NCI-H2227 (cell line): Measurements from ENCODE around the gene PCDH9.

Experiments
- DNase-seq: peaks from one replicate; lab custom pipeline; 2025; ENCODE audit not compliant: unreplicated experiment; lab: John Stamatoyannopoulos, UW

Gene PCDH9

GRCh38 chr13:67167420-67167819, 62.7 kb downstream of the PCDH9 start:
- DNase-seq = no peak

GRCh38 chr13:67161176-67161575, 69.0 kb downstream of the PCDH9 start:
- DNase-seq = no peak

- no peak for DNase-seq
These were observed 71.2 kb downstream of the PCDH9 start for GRCh38 chr13:67158903-67159302.

- DNase-seq = no peak
These were observed 73.4 kb downstream of the PCDH9 start for GRCh38 chr13:67156723-67157060.

- DNase-seq = no peak
These were observed 74.0 kb downstream of the PCDH9 start for GRCh38 chr13:67155898-67156722.

GRCh38 chr13:67152085-67152484, 78.1 kb downstream of the PCDH9 start:
- DNase-seq = no peak

GRCh38 chr13:67151652-67152051, 78.5 kb downstream of the PCDH9 start:
- no peak for DNase-seq

- no peak for DNase-seq
These were observed 79.5 kb downstream of the PCDH9 start for GRCh38 chr13:67150608-67151007.

GRCh38 chr13:67148161-67148571, 82.0 kb downstream of the PCDH9 start:
- DNase-seq = peak; percentile 12

- peak; percentile 6 for DNase-seq
These were observed 82.6 kb downstream of the PCDH9 start for GRCh38 chr13:67147342-67148133.

- DNase-seq = no peak
These were observed 83.5 kb downstream of the PCDH9 start for GRCh38 chr13:67146523-67147130.

GRCh38 chr13:67145950-67146349, 84.2 kb downstream of the PCDH9 start:
- DNase-seq = no peak

- DNase-seq = no peak
These were observed 86.5 kb downstream of the PCDH9 start for GRCh38 chr13:67143544-67144115.

- DNase-seq = peak; percentile 24
These were observed 90.1 kb downstream of the PCDH9 start for GRCh38 chr13:67140006-67140405.

- DNase-seq = no peak
These were observed 90.6 kb downstream of the PCDH9 start for GRCh38 chr13:67139551-67139950.

GRCh38 chr13:67138970-67139369, 91.2 kb downstream of the PCDH9 start:
- DNase-seq = no peak

- peak; percentile 10 for DNase-seq
These were observed 92.9 kb downstream of the PCDH9 start for GRCh38 chr13:67137044-67137735.

GRCh38 chr13:67136157-67136556, 94.0 kb downstream of the PCDH9 start:
- no peak for DNase-seq

- DNase-seq = no peak
These were observed 94.8 kb downstream of the PCDH9 start for GRCh38 chr13:67135356-67135755.

GRCh38 chr13:67134417-67135129, 95.6 kb downstream of the PCDH9 start:
- no peak for DNase-seq
